Activated naive CD4-positive, alpha-beta T cell (primary cell): Measurements from ENCODE around the gene TFCP2L1.

ENCODE experiments used
- DNase-seq, 4 experiments: peaks; one replicate each; lab custom pipeline; 2025; lab: John Stamatoyannopoulos, UW

Gene TFCP2L1

DNA sequence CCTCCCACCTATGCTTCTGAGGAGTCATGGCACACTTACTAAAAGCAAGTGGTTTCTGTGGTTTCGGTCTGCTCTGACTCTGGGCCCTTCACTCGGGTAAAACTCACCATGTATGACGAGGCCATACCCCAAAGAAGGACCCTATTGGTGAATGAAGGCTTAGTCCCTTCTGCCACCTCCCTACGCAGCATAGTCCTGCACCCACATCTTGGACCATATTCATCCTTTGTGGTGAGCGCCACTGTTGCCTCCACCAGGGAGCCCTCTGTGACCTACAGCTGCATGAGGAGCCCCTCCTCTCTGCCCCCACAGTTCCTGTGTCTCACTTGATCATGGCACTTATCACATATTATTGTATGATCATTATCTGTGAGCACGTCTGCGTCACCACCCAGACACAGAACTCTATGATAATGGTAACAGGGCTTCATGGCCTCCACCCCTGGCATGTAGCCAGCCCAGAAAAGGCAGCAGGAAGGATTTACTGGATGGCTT is 113.3 kb downstream of the TFCP2L1 start:
- DNase-seq = no peak

GRCh38 chr2:121170577-121170976 is 114.4 kb downstream of the TFCP2L1 start:
- no peak for DNase-seq

- DNase-seq = no peak
These were observed 117.6 kb downstream of the TFCP2L1 start for GRCh38 chr2:121167411-121167810.
